GM21529 (cell line): Measurements from ENCODE around the gene KRTAP5-8.
"Not testable (repeated sequence)": the region's sequence is repeated elsewhere in the genome, so short reads cannot be mapped to it uniquely, and the experiment has no call there.

Source experiments
- ATAC-seq: cut with Tn5 transposase; IDR thresholded peaks from one replicate; pipeline ENCODE4 v1.9.1; 2021; ENCODE audit not compliant: unreplicated experiment

KRTAP5-8 gene

GRCh38 chr11:71542879-71543777 is 5.3 kb downstream of the KRTAP5-8 start:
- ATAC-seq, result no peak

GRCh38 chr11:71543866-71544265 is 6.0 kb downstream of the KRTAP5-8 start:
- no peak for ATAC-seq

- no peak for ATAC-seq
Observed at GRCh38 chr11:71544525-71545214, 6.8 kb downstream of the KRTAP5-8 start.

- ATAC-seq, result no peak
Observed at GRCh38 chr11:71545405-71545966, 7.7 kb downstream of the KRTAP5-8 start.

GRCh38 chr11:71548120-71548519 is 10.3 kb downstream of the KRTAP5-8 start, which contains the start of gene KRTAP5-9:
Gene KRTAP5-9, plus strand, starts transcription at chr11:71548420. Its CDS starts 238 bp downstream, at chr11:71548658.
- ATAC-seq, result no peak

GRCh38 chr11:71548716-71549151 is 10.9 kb downstream of the KRTAP5-8 start:
- no peak for ATAC-seq

- ATAC-seq, result no peak
Observed at GRCh38 chr11:71551711-71552110, 13.9 kb downstream of the KRTAP5-8 start.

GRCh38 chr11:71554996-71555395 is 17.2 kb downstream of the KRTAP5-8 start:
- no peak for ATAC-seq

- no peak for ATAC-seq
Observed at GRCh38 chr11:71555508-71555907, 17.7 kb downstream of the KRTAP5-8 start.

- no peak for ATAC-seq
Observed at GRCh38 chr11:71556018-71556417, 18.2 kb downstream of the KRTAP5-8 start.

- no peak for ATAC-seq
Observed at GRCh38 chr11:71557257-71557656, 19.4 kb downstream of the KRTAP5-8 start.

- no peak for ATAC-seq
Observed at GRCh38 chr11:71558996-71559395, 21.2 kb downstream of the KRTAP5-8 start.

GRCh38 chr11:71562120-71562519 is 24.3 kb downstream of the KRTAP5-8 start:
- no peak for ATAC-seq

- no peak for ATAC-seq
Observed at GRCh38 chr11:71563406-71563805, 25.6 kb downstream of the KRTAP5-8 start.

GRCh38 chr11:71564430-71564829 is 26.6 kb downstream of the KRTAP5-8 start:
- ATAC-seq, result no peak

GRCh38 chr11:71565263-71565662 is 27.4 kb downstream of the KRTAP5-8 start, which contains the start of gene KRTAP5-10:
Gene KRTAP5-10, plus strand, starts transcription at chr11:71565563. Its CDS starts 25 bp downstream, at chr11:71565588.
- no peak for ATAC-seq

- ATAC-seq, result no peak
Observed at GRCh38 chr11:71566081-71566620, 28.3 kb downstream of the KRTAP5-8 start.

- ATAC-seq, result not testable (repeated sequence)
Observed at GRCh38 chr11:71566626-71567599, 29.1 kb downstream of the KRTAP5-8 start.

GRCh38 chr11:71567633-71568032 is 29.8 kb downstream of the KRTAP5-8 start:
- ATAC-seq, result not testable (repeated sequence)
